ENCODE results near the gene GRHL3.

Gene GRHL3

DNA sequence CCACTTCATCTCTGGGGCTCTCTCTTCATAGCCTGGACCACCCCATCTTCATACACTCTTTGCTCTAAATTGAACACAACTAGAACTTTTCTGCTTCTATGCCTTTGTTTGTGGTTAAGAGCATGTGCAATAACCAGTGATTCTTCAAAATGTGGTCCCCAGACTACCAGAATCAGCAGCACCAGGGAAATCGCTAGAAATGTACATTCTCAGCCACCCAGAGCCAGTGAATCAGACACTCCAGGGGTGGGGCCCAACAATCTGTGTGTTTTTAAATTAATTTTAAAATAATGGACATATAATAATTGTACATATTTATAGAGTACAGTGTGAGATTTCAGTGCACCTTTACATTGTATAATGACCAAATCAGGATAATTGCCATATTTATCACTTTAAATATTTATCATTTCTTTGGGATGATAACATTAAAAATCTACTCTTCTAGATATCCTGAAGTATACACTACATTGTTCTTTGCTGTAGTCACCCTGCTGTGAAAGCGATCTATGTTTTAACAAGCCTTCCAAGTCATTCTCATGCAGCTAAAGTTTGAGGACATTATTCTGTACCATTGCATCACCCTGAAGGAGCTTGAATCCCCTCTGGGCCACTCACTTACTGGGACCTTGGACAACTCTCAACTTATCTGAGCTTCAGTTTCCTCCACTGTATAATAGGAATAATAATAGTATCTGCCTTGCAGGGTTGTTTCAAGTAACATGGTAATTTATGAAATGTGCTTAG lies 10.8 kb downstream of the GRHL3 start:
- no peaks in the 10 kb centered on the region for H3K36me3 ChIP-seq (ENCODE audit: control insufficient read depth, insufficient read depth, low read length)
- no peak overlapping the region for H3K9ac ChIP-seq
- no peak overlapping the region for H3K27ac ChIP-seq
- TF ChIP-seq, protein P1, sequence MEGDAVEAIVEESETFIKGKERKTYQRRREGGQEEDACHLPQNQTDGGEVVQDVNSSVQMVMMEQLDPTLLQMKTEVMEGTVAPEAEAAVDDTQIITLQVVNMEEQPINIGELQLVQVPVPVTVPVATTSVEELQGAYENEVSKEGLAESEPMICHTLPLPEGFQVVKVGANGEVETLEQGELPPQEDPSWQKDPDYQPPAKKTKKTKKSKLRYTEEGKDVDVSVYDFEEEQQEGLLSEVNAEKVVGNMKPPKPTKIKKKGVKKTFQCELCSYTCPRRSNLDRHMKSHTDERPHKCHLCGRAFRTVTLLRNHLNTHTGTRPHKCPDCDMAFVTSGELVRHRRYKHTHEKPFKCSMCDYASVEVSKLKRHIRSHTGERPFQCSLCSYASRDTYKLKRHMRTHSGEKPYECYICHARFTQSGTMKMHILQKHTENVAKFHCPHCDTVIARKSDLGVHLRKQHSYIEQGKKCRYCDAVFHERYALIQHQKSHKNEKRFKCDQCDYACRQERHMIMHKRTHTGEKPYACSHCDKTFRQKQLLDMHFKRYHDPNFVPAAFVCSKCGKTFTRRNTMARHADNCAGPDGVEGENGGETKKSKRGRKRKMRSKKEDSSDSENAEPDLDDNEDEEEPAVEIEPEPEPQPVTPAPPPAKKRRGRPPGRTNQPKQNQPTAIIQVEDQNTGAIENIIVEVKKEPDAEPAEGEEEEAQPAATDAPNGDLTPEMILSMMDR (IDR thresholded peaks at IDR 0.05): no peak
- H3K79me2 ChIP-seq: no peaks in the 10 kb centered on the region
- no peak overlapping the region for H3K4me3 ChIP-seq (ENCODE audit: low read depth, low read length)
- no peaks in the 10 kb centered on the region for H3K9me3 ChIP-seq (ENCODE audit: control insufficient read depth, low read length)
- no peaks in the 10 kb centered on the region for H3K4me1 ChIP-seq
- H3K27me3 ChIP-seq (ENCODE audit: control insufficient read depth, insufficient read depth, low read length): no peaks in the 10 kb centered on the region
- H2AFZ ChIP-seq: no peak overlapping the region
- H3K4me2 ChIP-seq (ENCODE audit: low read length): no peak overlapping the region

GRCh38 chr1:24331961-24332673 lies 13.0 kb downstream of the GRHL3 start:
- Histone ChIP-seq H3K79me2 (no peaks in the 10 kb centered on the region), H3K9ac (no peak overlapping the region), H3K4me1 (no peaks in the 10 kb centered on the region), H3K27me3 (ENCODE audit: control insufficient read depth, insufficient read depth, low read length) (no peaks in the 10 kb centered on the region), H3K4me3 (ENCODE audit: low read depth, low read length) (no peak overlapping the region), H3K9me3 (ENCODE audit: control insufficient read depth, low read length) (no peaks in the 10 kb centered on the region), H2AFZ (no peak overlapping the region), H3K4me2 (ENCODE audit: low read length) (no peak overlapping the region), H3K27ac (no peak overlapping the region), H3K36me3 (ENCODE audit: control insufficient read depth, insufficient read depth, low read length) (no peaks in the 10 kb centered on the region)
- TF ChIP-seq, protein P1 (IDR thresholded peaks at IDR 0.05): no peak

- no peaks in the 10 kb centered on the region for H3K9me3 ChIP-seq (ENCODE audit: control insufficient read depth, low read length)
- no peak overlapping the region for H3K9ac ChIP-seq
- no peaks in the 10 kb centered on the region for H3K36me3 ChIP-seq (ENCODE audit: control insufficient read depth, insufficient read depth, low read length)
- H3K27me3 ChIP-seq (ENCODE audit: control insufficient read depth, insufficient read depth, low read length): no peaks in the 10 kb centered on the region
- TF ChIP-seq, protein P1 (IDR thresholded peaks at IDR 0.05): no peak
- no peaks in the 10 kb centered on the region for H3K79me2 ChIP-seq
- H3K4me1 ChIP-seq: no peaks in the 10 kb centered on the region
- no peak overlapping the region for H2AFZ ChIP-seq
- H3K4me2 ChIP-seq (ENCODE audit: low read length): no peak overlapping the region
- H3K27ac ChIP-seq: no peak overlapping the region
- no peak overlapping the region for H3K4me3 ChIP-seq (ENCODE audit: low read depth, low read length)
These were observed 16.9 kb downstream of the GRHL3 start for GRCh38 chr1:24336075-24336474.

GRCh38 chr1:24337455-24337854 lies 18.3 kb downstream of the GRHL3 start:
- Histone ChIP-seq H3K9me3 (ENCODE audit: control insufficient read depth, low read length) (no peaks in the 10 kb centered on the region), H3K4me3 (ENCODE audit: low read depth, low read length) (no peak overlapping the region), H3K4me1 (no peaks in the 10 kb centered on the region), H3K36me3 (ENCODE audit: control insufficient read depth, insufficient read depth, low read length) (no peaks in the 10 kb centered on the region), H3K79me2 (no peaks in the 10 kb centered on the region), H3K4me2 (ENCODE audit: low read length) (no peak overlapping the region), H3K27me3 (ENCODE audit: control insufficient read depth, insufficient read depth, low read length) (no peaks in the 10 kb centered on the region), H2AFZ (no peak overlapping the region), H3K27ac (no peak overlapping the region), H3K9ac (no peak overlapping the region)
- TF ChIP-seq, protein P1 (IDR thresholded peaks at IDR 0.05): no peak
